CD4-positive, alpha-beta T cell (primary cell): ENCODE data around the gene CERS6. TPM values are rescaled to one million over a fixed set of nuclear protein-coding genes. Genes with fewer than 3 reads are reported as not detected.

Source experiments
- ATAC-seq: fragments of 200-7000 bp; cut with Tn5 transposase; one replicate; pipeline ENCODE4 v1.10.0; 2022; ENCODE audit warnings: mild to moderate bottlenecking; ENCODE audit not compliant: poor library complexity
- CTCF ChIA-PET: fragments of 350-600 bp; sonication (Branson Sonifier 250); formaldehyde crosslinking; loops from one replicate; lab custom pipeline; 2021; ENCODE audit warnings: antibody characterized with exemption, inconsistent platforms; lab: Charles Lee
- POLR2A ChIA-PET: fragments of 350-600 bp; sonication (Branson Sonifier 250); formaldehyde crosslinking; loops from one replicate; lab custom pipeline; 2021; ENCODE audit warnings: antibody characterized with exemption, inconsistent platforms; lab: Charles Lee
- DNase-seq, 14 experiments: peaks; one replicate each; pipeline ENCODE4 v3.0.0-alpha.2; 2013 to 2020; ENCODE audit warnings: mixed read lengths in 2 of 14
- H3K27ac ChIP-seq, 2 donors: one replicate each; pipeline versions ENCODE4 v1.5.1 to v1.7.0; 2013; ENCODE audit warnings: low read length in 2 of 2, low read depth in 1 of 2, mild to moderate bottlenecking in 1 of 2
- H3K27me3 ChIP-seq, 2 experiments: 1 replicate in 1 of 2; 2 replicates in 1 of 2; pipeline versions ENCODE4 v1.6.1 to v1.7.0; 2013; ENCODE audit warnings: low read length in 2 of 2, control low read depth in 1 of 2, mild to moderate bottlenecking in 1 of 2, moderate library complexity in 1 of 2; ENCODE audit not compliant: insufficient read depth in 2 of 2, control insufficient read depth in 1 of 2
- H3K36me3 ChIP-seq: one replicate; pipeline ENCODE4 v1.6.1; 2013; ENCODE audit warnings: low read length, control low read depth; ENCODE audit not compliant: insufficient read depth
- H3K4me1 ChIP-seq: one replicate; pipeline ENCODE4 v1.6.1; 2013; ENCODE audit warnings: low read length, control low read depth; ENCODE audit not compliant: insufficient read depth
- H3K4me3 ChIP-seq: one replicate; pipeline ENCODE4 v1.5.1; 2013; ENCODE audit warnings: mild to moderate bottlenecking, low read length, moderate library complexity
- H3K9me3 ChIP-seq, 2 experiments: 1 replicate in 1 of 2; 2 replicates in 1 of 2; pipeline versions ENCODE4 v1.6.1 to v1.7.0; 2013; ENCODE audit warnings: low read length in 2 of 2, mild to moderate bottlenecking in 2 of 2, control low read depth in 1 of 2, moderate library complexity in 1 of 2; ENCODE audit not compliant: control insufficient read depth in 1 of 2, insufficient read depth in 1 of 2
- H3K27ac Mint-ChIP-seq: one replicate; pipeline ENCODE4 v1.8.0; 2020; ENCODE audit warnings: mixed read lengths
- H3K27me3 Mint-ChIP-seq: one replicate; pipeline ENCODE4 v1.8.0; 2021; ENCODE audit warnings: mixed read lengths
- H3K36me3 Mint-ChIP-seq: one replicate; pipeline ENCODE4 v1.8.0; 2021; ENCODE audit warnings: low read depth, mixed read lengths
- H3K4me1 Mint-ChIP-seq: one replicate; pipeline ENCODE4 v1.8.0; 2021; ENCODE audit warnings: low read depth, mixed read lengths
- H3K4me3 Mint-ChIP-seq: one replicate; pipeline ENCODE4 v1.8.0; 2020; ENCODE audit warnings: mild to moderate bottlenecking, mixed read lengths
- H3K9me3 Mint-ChIP-seq: one replicate; pipeline ENCODE4 v1.8.0; 2020; ENCODE audit warnings: mixed read lengths
- CTCF ChIP-seq: fragments of 200-600 bp; IDR thresholded peaks from one replicate; pipeline ENCODE4 v1.8.0; 2022; ENCODE audit warnings: antibody characterized with exemption, mild to moderate bottlenecking
- intact Hi-C, 2 experiments: fragments of 100-400 bp; cut with DNase I in 1 of 2; cut with micrococcal nuclease in 1 of 2; formaldehyde crosslinking; loops; one replicate each; pipeline versions ENCODE4 v1.15.1 to v1.9.0; 2023 to 2025; cut with DNase I, micrococcal nuclease
- total RNA-seq, 174 experiments: library from RNA in 2 of 174; stranded (reverse) in 2 of 174; gene quantifications; one replicate each; pipeline ENCODE4 v1.2.3 and lab custom pipeline; 2021 to 2026

CERS6 gene
- total RNA-seq, 2 experiments from 2014 or later: 16.9 to 17.9 TPM

GRCh38 chr2:168626647-168627046 is 170.6 kb downstream of the CERS6 start:
- intact Hi-C loops: no loop called here
- ATAC-seq (no peak), DNase-seq (no peak)
- ChIA-PET POLR2A (no interaction called here), CTCF (no interaction called here)
- H3K36me3 ChIP-seq: no peaks in the 10 kb centered on the region
- no peak overlapping the region for H3K4me3 Mint-ChIP-seq
- H3K36me3 Mint-ChIP-seq: no peaks in the 10 kb centered on the region
- H3K27me3 ChIP-seq: no peaks in the 10 kb centered on the region
- H3K27ac ChIP-seq: no peak overlapping the region
- no peaks in the 10 kb centered on the region for H3K9me3 ChIP-seq
- H3K4me1 ChIP-seq: no peaks in the 10 kb centered on the region
- H3K27me3 Mint-ChIP-seq: no peaks in the 10 kb centered on the region
- H3K9me3 Mint-ChIP-seq: no peaks in the 10 kb centered on the region
- no peak overlapping the region for H3K27ac Mint-ChIP-seq
- no peak overlapping the region for H3K4me3 ChIP-seq
- no peak for TF ChIP-seq CTCF
- H3K4me1 Mint-ChIP-seq: peaks cover 60% of the 10 kb centered on the region

- no peaks in the 10 kb centered on the region for H3K27me3 Mint-ChIP-seq
- H3K9me3 Mint-ChIP-seq: no peaks in the 10 kb centered on the region
- no peak overlapping the region for H3K4me3 Mint-ChIP-seq
- POLR2A ChIA-PET: no interaction called here
- H3K4me3 ChIP-seq: no peak overlapping the region
- H3K4me1 Mint-ChIP-seq: peaks cover 30% of the 10 kb centered on the region
- no peak for DNase-seq
- no peaks in the 10 kb centered on the region for H3K36me3 ChIP-seq
- H3K4me1 ChIP-seq: no peaks in the 10 kb centered on the region
- peaks cover 3% of the 10 kb centered on the region for H3K36me3 Mint-ChIP-seq
- CTCF ChIA-PET: no interaction called here
- TF ChIP-seq CTCF: no peak
- no peak overlapping the region for H3K27ac Mint-ChIP-seq
- intact Hi-C loops: no loop called here
- H3K27ac ChIP-seq: no peak overlapping the region
- no peaks in the 10 kb centered on the region for H3K9me3 ChIP-seq
- no peaks in the 10 kb centered on the region for H3K27me3 ChIP-seq
- ATAC-seq: no peak
Measured at GRCh38 chr2:168632709-168633121, 176.6 kb downstream of the CERS6 start.

- peaks cover 25% of the 10 kb centered on the region for H3K4me1 Mint-ChIP-seq
- H3K27ac Mint-ChIP-seq: no peak overlapping the region
- H3K9me3 ChIP-seq: no peaks in the 10 kb centered on the region
- no peaks in the 10 kb centered on the region for H3K27me3 Mint-ChIP-seq
- H3K4me3 Mint-ChIP-seq: no peak overlapping the region
- DNase-seq: no peak
- no peaks in the 10 kb centered on the region for H3K4me1 ChIP-seq
- POLR2A ChIA-PET: no interaction called here
- no peak overlapping the region for H3K4me3 ChIP-seq
- H3K36me3 ChIP-seq: no peaks in the 10 kb centered on the region
- no peaks in the 10 kb centered on the region for H3K9me3 Mint-ChIP-seq
- no peak for ATAC-seq
- TF ChIP-seq CTCF: no peak
- no peaks in the 10 kb centered on the region for H3K27me3 ChIP-seq
- peaks cover 3% of the 10 kb centered on the region for H3K36me3 Mint-ChIP-seq
- CTCF ChIA-PET: no interaction called here
- no peak overlapping the region for H3K27ac ChIP-seq
- intact Hi-C loops: no loop called here
Measured at GRCh38 chr2:168633200-168633599, 177.1 kb downstream of the CERS6 start.
